VCaP (cell line): ENCODE results near the gene CYTH3.

Source experiments
- H3K27ac ChIP-seq: fragments of 450-650 bp; 2 replicates; pipeline ENCODE4 v1.5.1; 2017
- CTCF ChIP-seq: fragments of 450-650 bp; conservative IDR thresholded peaks from 2 replicates; pipeline ENCODE4 v1.5.1; 2017; ENCODE audit warnings: mild to moderate bottlenecking, moderate library complexity

The CYTH3 gene

GRCh38 chr7:6180344-6180725 is 92.1 kb downstream of the CYTH3 start:
- TF ChIP-seq CTCF: no peak
- no peak overlapping the region for H3K27ac ChIP-seq

GRCh38 chr7:6179620-6180343 is 92.6 kb downstream of the CYTH3 start:
- H3K27ac ChIP-seq: no peak overlapping the region
- no peak for TF ChIP-seq CTCF

GRCh38 chr7:6178298-6179029 is 94.0 kb downstream of the CYTH3 start:
- H3K27ac ChIP-seq: no peak overlapping the region
- TF ChIP-seq CTCF: no peak

- no peak overlapping the region for H3K27ac ChIP-seq
- no peak for TF ChIP-seq CTCF
Observed at GRCh38 chr7:6175645-6176044, 96.8 kb downstream of the CYTH3 start.

- no peak for TF ChIP-seq CTCF
- H3K27ac ChIP-seq: no peak overlapping the region
Observed at GRCh38 chr7:6172910-6173295, 99.5 kb downstream of the CYTH3 start.

- no peak for TF ChIP-seq CTCF
- H3K27ac ChIP-seq: no peak overlapping the region
Observed at GRCh38 chr7:6172224-6172909, 100.1 kb downstream of the CYTH3 start.

- no peak overlapping the region for H3K27ac ChIP-seq
- no peak for TF ChIP-seq CTCF
Observed at GRCh38 chr7:6171532-6172223, 100.7 kb downstream of the CYTH3 start.
